A549 (cell line): ENCODE results near the gene SPIRE2. TPM values are rescaled to one million over a fixed set of nuclear protein-coding genes. Genes with fewer than 3 reads are reported as not detected.

ENCODE experiments used
- ATAC-seq, 2 experiments: fragments of 200-7000 bp in 1 of 2; fragments of >200 bp in 1 of 2; cut with Nextera tagmentation in 1 of 2; cut with Tn5 transposase in 1 of 2; 3 replicates each; pipeline versions ENCODE4 v1.8.0 to v1.9.1; 2018 to 2020; ENCODE audit warnings: mild to moderate bottlenecking in 1 of 2, moderate library complexity in 1 of 2
- CTCF ChIA-PET: fragments of 300-600 bp; sonication (Branson Sonifier 250); formaldehyde crosslinking; extraction: SDS; loops from one replicate; lab custom pipeline; 2021; ENCODE audit warnings: antibody characterized with exemption, inconsistent platforms; lab: Yijun Ruan, JAX
- POLR2A ChIA-PET: fragments of 350-600 bp; formaldehyde crosslinking; extraction: SDS; loops from one replicate; lab custom pipeline; 2021; ENCODE audit warnings: antibody characterized with exemption, inconsistent platforms; lab: Yijun Ruan, JAX
- DNase-seq, 2 experiments: peaks; one replicate each; pipeline versions ENCODE4 v3.0.0 to v3.0.0-alpha.2; 2011 to 2016; ENCODE audit warnings: low read depth in 1 of 2, low spot score in 1 of 2
- FAIRE-seq: peaks from 2 replicates; lab custom pipeline; 2011; peaks lifted over from hg19 to GRCh38; lab: Jason Lieb, UNC
- H3K27ac ChIP-seq, 2 experiments: fragments of >200 bp; sonication (Bioruptor Twin); formaldehyde crosslinking; 3 replicates each; pipeline ENCODE4 v1.5.1; 2016 to 2017
- H3K4me1 ChIP-seq: fragments of >200 bp; sonication (Bioruptor Twin); formaldehyde crosslinking; 3 replicates; pipeline ENCODE4 v1.6.1; 2016
- H3K4me2 ChIP-seq: fragments of >200 bp; sonication (Bioruptor Twin); formaldehyde crosslinking; 3 replicates; pipeline ENCODE4 v1.6.1; 2016
- H3K4me3 ChIP-seq: fragments of >200 bp; sonication (Bioruptor Twin); formaldehyde crosslinking; 3 replicates; pipeline ENCODE4 v1.5.1; 2016
- H3K9me3 ChIP-seq: fragments of >200 bp; sonication (Bioruptor Twin); formaldehyde crosslinking; 3 replicates; pipeline ENCODE4 v1.6.1; 2016
- BCL3 ChIP-seq: fragments of >200 bp; sonication (Bioruptor Twin); formaldehyde crosslinking; IDR thresholded peaks from 3 replicates; pipeline ENCODE4 v1.6.1; 2016
- CBX2 ChIP-seq: fragments of 200-600 bp; sonication (generic); IDR thresholded peaks from 2 replicates; pipeline ENCODE4 v1.6.1; 2016; ENCODE audit warnings: low read depth, mild to moderate bottlenecking, borderline replicate concordance
- CBX8 ChIP-seq: fragments of 200-600 bp; sonication (generic); IDR thresholded peaks from 2 replicates; pipeline ENCODE4 v1.6.1; 2016
- CEBPB ChIP-seq, 2 experiments: fragments of >200 bp in 1 of 2; sonication (Bioruptor Twin) in 1 of 2; formaldehyde crosslinking in 1 of 2; IDR thresholded peaks; 2 replicates each; pipeline ENCODE4 v1.6.1; 2012 to 2016
- CHD2 ChIP-seq: fragments of 150-350 bp; IDR thresholded peaks from 2 replicates; pipeline ENCODE4 v1.6.1; 2014; ENCODE audit warnings: low read length; ENCODE audit not compliant: partially characterized antibody
- EP300 ChIP-seq, 2 experiments: fragments of >200 bp; sonication (Bioruptor Twin); formaldehyde crosslinking; IDR thresholded peaks; 2 replicates in 1 of 2; 3 replicates in 1 of 2; pipeline ENCODE4 v1.6.1; 2016 to 2017
- FOSL2 ChIP-seq, 2 experiments: fragments of 450-650 bp in 1 of 2; fragments of >200 bp in 1 of 2; sonication (Bioruptor Twin) in 1 of 2; formaldehyde crosslinking; IDR thresholded peaks; 2 replicates each; pipeline versions ENCODE4 v1.5.0 to v1.6.1; 2016 to 2020; ENCODE audit warnings: mild to moderate bottlenecking in 1 of 2, moderate library complexity in 1 of 2
- GATA3 ChIP-seq: IDR thresholded peaks from 2 replicates; pipeline ENCODE4 v1.6.1; 2012; ENCODE audit warnings: borderline replicate concordance
- HDAC2 ChIP-seq: fragments of 200-600 bp; sonication (generic); IDR thresholded peaks from 2 replicates; pipeline ENCODE4 v1.6.1; 2016
- HES2 ChIP-seq: fragments of >200 bp; sonication (Bioruptor Twin); formaldehyde crosslinking; IDR thresholded peaks from 2 replicates; pipeline ENCODE4 v1.6.1; 2016
- HOXB13 ChIP-seq: fragments of 250-450 bp; sonication (Bioruptor Pico); IDR thresholded peaks from 2 replicates; pipeline ENCODE4 v1.5.0; 2020; ENCODE audit warnings: low read depth, mild to moderate bottlenecking, moderate library complexity
- JUNB ChIP-seq: fragments of >200 bp; sonication (Bioruptor Twin); formaldehyde crosslinking; IDR thresholded peaks from 2 replicates; pipeline ENCODE4 v1.6.1; 2016
- NPAS2 ChIP-seq: fragments of 250-450 bp; sonication (Bioruptor Pico); IDR thresholded peaks from 2 replicates; pipeline ENCODE4 v1.8.0; 2022; ENCODE audit warnings: mild to moderate bottlenecking, moderate library complexity, borderline replicate concordance
- RCOR1 ChIP-seq: fragments of 150-350 bp; IDR thresholded peaks from 2 replicates; pipeline ENCODE4 v1.6.1; 2014; ENCODE audit warnings: antibody characterized with exemption, low read length, low read depth
- REST ChIP-seq: fragments of 200-600 bp; sonication (generic); IDR thresholded peaks from 2 replicates; pipeline ENCODE4 v1.6.1; 2016; ENCODE audit warnings: antibody characterized with exemption, mild to moderate bottlenecking, moderate library complexity
- RNF2 ChIP-seq: fragments of 200-600 bp; sonication (generic); IDR thresholded peaks from 2 replicates; pipeline ENCODE4 v1.6.1; 2016; ENCODE audit warnings: low read depth, mild to moderate bottlenecking, antibody characterized with exemption, moderate library complexity, borderline replicate concordance
- SMC3 ChIP-seq: fragments of >200 bp; sonication (Bioruptor Twin); formaldehyde crosslinking; IDR thresholded peaks from 3 replicates; pipeline ENCODE4 v1.6.1; 2018; ENCODE audit warnings: inconsistent platforms
- TFCP2L1 ChIP-seq: fragments of 250-450 bp; sonication (Bioruptor Pico); IDR thresholded peaks from 2 replicates; pipeline ENCODE4 v1.5.0; 2021; ENCODE audit warnings: mild to moderate bottlenecking
- USF2 ChIP-seq: fragments of 450-650 bp; IDR thresholded peaks from 2 replicates; pipeline ENCODE4 v1.6.1; 2014; ENCODE audit warnings: antibody characterized with exemption
- ZSCAN20 ChIP-seq: fragments of 250-450 bp; sonication (Bioruptor Pico); IDR thresholded peaks from 2 replicates; pipeline ENCODE4 v1.8.0; 2022; ENCODE audit warnings: mild to moderate bottlenecking, moderate library complexity
- WGBS: methylation state at CpG from one replicate; pipeline ENCODE4 v1.1.6; 2017; ENCODE audit errors: missing lambda C conversion rate; 5-methylcytosine and 5-hydroxymethylcytosine counted together
- polyA plus RNA-seq, 4 experiments: library from polyadenylated mRNA; depleted of rRNA in 3 of 4; stranded (reverse); fragments of >200 nt; fragmentation: RNase III in 1 of 4; extraction: RNeasy Plus Mini Kit Qiagen cat#74134 plus additional on column Dnase treatment in 1 of 4; gene quantifications; 2 replicates in 3 of 4; 3 replicates in 1 of 4; pipeline ENCODE4 v1.2.3, GENCODE V29; 2011 to 2017
- TF ChIP-seq, protein P1 (sequence below): IDR thresholded peaks from 2 replicates; pipeline ENCODE4 v1.6.1; 2012
- TF ChIP-seq, protein P2 (sequence below): fragments of 250-450 bp; sonication (Bioruptor Pico); IDR thresholded peaks from 2 replicates; pipeline ENCODE4 v1.5.0; 2020; ENCODE audit warnings: low read depth, mild to moderate bottlenecking, moderate library complexity

SPIRE2 gene
- polyA plus RNA-seq, 2 of the 4 experiments (the other 2 are of a cell fraction) = 6.0 to 9.9 TPM

- ChIA-PET POLR2A (no interaction called here), CTCF (interaction anchor here (7.6 kb wide), 1 partner anchor 16 kb away, joined by 109 read pairs; the partner anchor contains the start of genes MC1R and TUBB3)
- H3K4me2 ChIP-seq = no peak overlapping the region
- DNase-seq (no peak), ATAC-seq (peak; percentile 13 to 22; a peak in 5 of 6 replicates), FAIRE-seq (no peak)
- TF ChIP-seq CEBPB (IDR thresholded peaks at IDR 0.05) = no peak
- no peak for TF ChIP-seq ZSCAN20 (CRISPR knock-in tag)
- no peak for TF ChIP-seq GATA3
- TF ChIP-seq BCL3 = no peak
- no peak for TF ChIP-seq HES2
- no peak for TF ChIP-seq RNF2
- no peak for TF ChIP-seq CBX8
- TF ChIP-seq, protein P1, sequence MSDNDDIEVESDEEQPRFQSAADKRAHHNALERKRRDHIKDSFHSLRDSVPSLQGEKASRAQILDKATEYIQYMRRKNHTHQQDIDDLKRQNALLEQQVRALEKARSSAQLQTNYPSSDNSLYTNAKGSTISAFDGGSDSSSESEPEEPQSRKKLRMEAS = no peak
- TF ChIP-seq FOSL2 (IDR thresholded peaks at IDR 0.05) = no peak
- no peak for TF ChIP-seq FOSL2 (CRISPR knock-in tag; IDR thresholded peaks at IDR 0.05)
- no peak for TF ChIP-seq HOXB13 (CRISPR knock-in tag)
- TF ChIP-seq TFCP2L1 (CRISPR knock-in tag) = no peak
- TF ChIP-seq EP300 (IDR thresholded peaks at IDR 0.05) = no peak
- TF ChIP-seq JUNB = no peak
- no peak for TF ChIP-seq NPAS2 (CRISPR knock-in tag)
- H3K9me3 ChIP-seq = peaks cover 7% of the 10 kb centered on the region; the same call in 1 of the 3 replicates
- no peak overlapping the region for H3K27ac ChIP-seq
- peaks cover 4% of the 10 kb centered on the region; the same call in 2 of the 3 replicates for H3K4me1 ChIP-seq
- no peak overlapping the region for H3K4me3 ChIP-seq
- WGBS = 91% methylated on average over 20 of the region's 23 CpGs
These were observed 77.3 kb downstream of the SPIRE2 start for GRCh38 chr16:89905511-89906139.

DNA sequence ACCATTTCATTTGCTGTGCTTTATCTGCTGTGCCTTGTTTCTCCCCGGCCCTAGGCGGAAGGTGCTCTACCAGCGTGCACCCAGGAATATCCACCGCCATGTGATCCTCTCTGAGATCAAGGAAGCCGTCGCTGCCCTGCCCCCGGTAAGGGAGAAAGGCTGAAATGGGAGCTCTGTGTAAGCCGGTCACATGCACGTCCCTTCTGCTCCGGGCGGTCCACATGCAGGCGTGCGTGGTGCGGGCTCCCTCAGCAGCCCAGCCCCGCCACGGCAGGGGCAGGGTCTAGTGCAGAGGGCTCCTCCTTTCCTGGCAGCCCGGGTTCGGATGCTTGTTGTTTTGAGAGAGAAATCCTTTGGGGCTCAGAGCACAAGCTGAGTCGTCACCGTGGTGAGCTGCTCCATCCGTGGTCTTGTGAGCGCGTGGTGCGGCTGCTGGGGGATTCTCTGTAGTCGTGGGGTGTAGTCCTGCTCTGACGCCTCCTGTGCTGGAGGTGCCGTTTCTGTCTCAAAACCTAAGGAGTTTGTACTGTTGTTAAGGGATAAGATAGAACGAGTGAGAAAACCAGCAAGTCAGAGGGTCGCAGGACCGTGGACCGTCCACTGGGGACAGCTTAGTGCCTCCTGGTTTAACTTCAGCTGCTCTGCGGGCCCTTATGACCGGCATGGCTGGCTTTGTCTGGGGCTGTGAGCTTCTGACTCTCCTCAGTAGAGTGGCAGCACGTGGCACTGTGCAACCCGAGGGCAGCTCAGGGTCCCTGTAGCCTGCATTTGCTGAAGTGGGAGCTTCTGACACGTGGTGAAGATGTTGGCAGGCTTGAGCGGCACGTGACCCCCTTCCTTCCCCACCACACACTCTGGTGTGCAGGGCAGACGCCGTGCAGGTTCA, 78.1 kb downstream of the SPIRE2 start:
- CTCF ChIA-PET = interaction anchor here (7.6 kb wide), 1 partner anchor 16 kb away, joined by 109 read pairs; the partner anchor contains the start of genes MC1R and TUBB3
- peak in 1 of 2 experiments; percentile 25 for DNase-seq
- no peak for FAIRE-seq

DNA sequence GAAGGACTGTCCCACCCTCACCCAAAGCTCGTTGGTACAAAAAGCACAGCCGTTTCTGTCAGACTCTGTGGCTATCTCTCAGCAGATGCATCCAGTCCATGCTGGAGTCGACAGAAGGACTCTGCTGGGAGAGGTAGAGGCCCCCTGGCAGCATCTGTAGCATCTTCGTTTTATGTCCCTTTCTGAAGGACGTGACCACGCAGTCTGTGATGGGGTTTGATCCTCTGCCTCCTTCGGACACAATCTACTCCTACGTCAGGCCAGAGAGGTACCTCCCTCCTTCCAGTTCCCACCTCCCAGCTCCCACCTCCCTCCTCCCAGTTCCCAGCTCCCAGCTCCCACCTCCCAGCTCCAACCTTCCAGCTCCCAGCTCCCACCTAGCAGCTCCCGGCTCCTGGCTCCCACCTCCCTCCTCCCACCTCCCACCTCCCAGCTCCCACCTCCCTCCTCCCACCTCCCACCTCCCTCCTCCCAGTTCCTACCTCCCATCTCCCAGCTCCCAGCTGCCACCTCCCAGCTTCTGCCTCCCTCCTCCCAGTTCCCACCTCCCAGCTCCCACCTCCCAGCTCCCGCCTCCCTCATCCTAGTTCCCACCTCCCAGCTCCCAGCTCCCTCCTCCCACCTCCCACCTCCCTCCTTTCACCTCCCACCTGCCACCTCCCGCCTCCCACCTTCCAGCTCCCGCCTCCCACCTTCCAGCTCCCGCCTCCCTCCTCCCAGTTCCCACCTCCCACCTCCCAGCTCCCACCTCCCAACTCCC, 79.0 kb downstream of the SPIRE2 start:
- Histone ChIP-seq H3K9me3 (peaks cover 7% of the 10 kb centered on the region; the same call in 1 of the 3 replicates), H3K27ac (no peak overlapping the region), H3K4me1 (peaks cover 4% of the 10 kb centered on the region; the same call in 2 of the 3 replicates), H3K4me2 (no peak overlapping the region), H3K4me3 (no peak overlapping the region)
- no peak for DNase-seq
- no peak for FAIRE-seq
- ATAC-seq = no peak
- WGBS = 92% methylated on average over 9 of the region's 13 CpGs
- POLR2A ChIA-PET = interaction anchor here (0.7 to 3.1 kb wide), 4 partner anchors 8 to 33 kb away, joined by 4 to 20 read pairs (median 12); partner anchors contain the start of genes MC1R, TCF25 and TUBB3
- CTCF ChIA-PET = interaction anchor here (1.7 to 7.6 kb wide), 2 partner anchors 14 to 15 kb away, joined by 6 to 109 read pairs; partner anchors contain the start of genes MC1R and TUBB3
- TF ChIP-seq CEBPB (IDR thresholded peaks at IDR 0.05) (no peak), GATA3 (no peak), RCOR1 (no peak), USF2 (no peak), REST (no peak), CBX2 (no peak), SMC3 (no peak)
- TF ChIP-seq, protein P2, sequence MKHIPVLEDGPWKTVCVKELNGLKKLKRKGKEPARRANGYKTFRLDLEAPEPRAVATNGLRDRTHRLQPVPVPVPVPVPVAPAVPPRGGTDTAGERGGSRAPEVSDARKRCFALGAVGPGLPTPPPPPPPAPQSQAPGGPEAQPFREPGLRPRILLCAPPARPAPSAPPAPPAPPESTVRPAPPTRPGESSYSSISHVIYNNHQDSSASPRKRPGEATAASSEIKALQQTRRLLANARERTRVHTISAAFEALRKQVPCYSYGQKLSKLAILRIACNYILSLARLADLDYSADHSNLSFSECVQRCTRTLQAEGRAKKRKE = no peak

More for the DNA sequence above, 78.1 kb downstream of the SPIRE2 start:
- POLR2A ChIA-PET = interaction anchor here (1.9 to 3.1 kb wide), 2 partner anchors 16 to 32 kb away, joined by 19 to 20 read pairs; partner anchors contain the start of genes TCF25 and TUBB3
- no peak overlapping the region for H3K4me3 ChIP-seq
- no peak for TF ChIP-seq HDAC2
- TF ChIP-seq CHD2 = no peak
- no peak overlapping the region for H3K27ac ChIP-seq
- 95% methylated on average over 40 of the region's 40 CpGs for WGBS
- peaks cover 7% of the 10 kb centered on the region; the same call in 1 of the 3 replicates for H3K9me3 ChIP-seq
- no peak overlapping the region for H3K4me2 ChIP-seq
- peaks cover 4% of the 10 kb centered on the region; the same call in 2 of the 3 replicates for H3K4me1 ChIP-seq
- peak; percentile 34 to 47 for ATAC-seq
